Calu3 (cell line): ENCODE data around the gene VOPP1. TPM values are rescaled to one million over a fixed set of nuclear protein-coding genes. Genes with fewer than 3 reads are reported as not detected.

Experiments used
- BruUV-seq: library from RNA; stranded (reverse); fragments of 400-500 nt; replicated peaks from 2 replicates; lab custom pipeline; 2021; lab: Mats Ljungman, UMichigan
- CTCF ChIA-PET: fragments of 300-600 bp; sonication (Branson Sonifier 250); formaldehyde crosslinking; loops from one replicate; lab custom pipeline; 2022; ENCODE audit warnings: antibody characterized with exemption; lab: Charles Lee
- DNase-seq: peaks from one replicate; pipeline ENCODE4 v3.0.0; 2022
- H3K27ac Mint-ChIP-seq: one replicate; pipeline ENCODE4 v1.8.0; 2022; ENCODE audit warnings: mixed read lengths; ENCODE audit not compliant: unreplicated experiment
- H3K27me3 Mint-ChIP-seq: one replicate; pipeline ENCODE4 v1.8.0; 2022; ENCODE audit warnings: mixed read lengths; ENCODE audit not compliant: unreplicated experiment
- H3K36me3 Mint-ChIP-seq: one replicate; pipeline ENCODE4 v1.8.0; 2022; ENCODE audit warnings: mild to moderate bottlenecking, moderate library complexity, mixed read lengths; ENCODE audit not compliant: insufficient read depth, unreplicated experiment
- H3K4me1 Mint-ChIP-seq: one replicate; pipeline ENCODE4 v1.8.0; 2022; ENCODE audit warnings: mild to moderate bottlenecking, low read depth, mixed read lengths; ENCODE audit not compliant: unreplicated experiment
- H3K4me3 Mint-ChIP-seq: one replicate; pipeline ENCODE4 v1.8.0; 2022; ENCODE audit warnings: mild to moderate bottlenecking, low read depth, moderate library complexity, mixed read lengths; ENCODE audit not compliant: unreplicated experiment
- H3K9me3 Mint-ChIP-seq: one replicate; pipeline ENCODE4 v1.8.0; 2022; ENCODE audit warnings: low read depth, mixed read lengths; ENCODE audit not compliant: unreplicated experiment
- CTCF ChIP-seq: fragments of 200-600 bp; IDR thresholded peaks from one replicate; pipeline ENCODE4 v1.8.0; 2022; ENCODE audit warnings: antibody characterized with exemption; ENCODE audit not compliant: unreplicated experiment
- intact Hi-C: fragments of 100-400 bp; cut with micrococcal nuclease; formaldehyde crosslinking; loops from one replicate; pipeline ENCODE4 v1.10.0; 2022; ENCODE audit not compliant: unreplicated experiment
- total RNA-seq: library from RNA; stranded (reverse); gene quantifications from 2 replicates; pipeline ENCODE4 v1.2.3, GENCODE V29; 2022

The VOPP1 gene
- total RNA-seq, 1 experiment from 2014 or later, result 128 TPM

GRCh38 chr7:55534262-55534915 is 37.9 kb downstream of the VOPP1 start:
- CTCF ChIA-PET, result interaction anchor here (0.6 to 1.1 kb wide), 4 partner anchors 15 to 1173 kb away, joined by 3 read pairs; no protein-coding TSS in a partner anchor
- no TSS peak for BruUV-seq
- no peaks in the 10 kb centered on the region for H3K36me3 Mint-ChIP-seq
- no peak overlapping the region for H3K27ac Mint-ChIP-seq
- TF ChIP-seq CTCF, result no peak
- H3K27me3 Mint-ChIP-seq, result no peaks in the 10 kb centered on the region
- H3K4me3 Mint-ChIP-seq, result no peak overlapping the region
- intact Hi-C loops, result no loop called here
- peaks cover 44% of the 10 kb centered on the region for H3K4me1 Mint-ChIP-seq
- DNase-seq, result no peak
- no peaks in the 10 kb centered on the region for H3K9me3 Mint-ChIP-seq

- DNase-seq, result no peak
- H3K4me1 Mint-ChIP-seq, result peaks cover 44% of the 10 kb centered on the region
- no peak overlapping the region for H3K27ac Mint-ChIP-seq
- H3K27me3 Mint-ChIP-seq, result no peaks in the 10 kb centered on the region
- no peaks in the 10 kb centered on the region for H3K9me3 Mint-ChIP-seq
- intact Hi-C loops, result no loop called here
- CTCF ChIA-PET, result interaction anchor here (0.5 to 0.9 kb wide), 5 partner anchors 21 to 1341 kb away, joined by 3 read pairs; no protein-coding TSS in a partner anchor
- no peaks in the 10 kb centered on the region for H3K36me3 Mint-ChIP-seq
- TF ChIP-seq CTCF, result no peak
- BruUV-seq, result no TSS peak
- no peak overlapping the region for H3K4me3 Mint-ChIP-seq
Observed at GRCh38 chr7:55533729-55534080, 38.6 kb downstream of the VOPP1 start.

- BruUV-seq, result no TSS peak
- TF ChIP-seq CTCF, result no peak
- intact Hi-C loops, result no loop called here
- H3K9me3 Mint-ChIP-seq, result no peaks in the 10 kb centered on the region
- no peaks in the 10 kb centered on the region for H3K36me3 Mint-ChIP-seq
- CTCF ChIA-PET, result interaction anchor here (0.5 to 0.7 kb wide), 4 partner anchors 42 to 1342 kb away, joined by 3 read pairs; no protein-coding TSS in a partner anchor
- no peak for DNase-seq
- H3K4me3 Mint-ChIP-seq, result no peak overlapping the region
- no peaks in the 10 kb centered on the region for H3K27me3 Mint-ChIP-seq
- H3K4me1 Mint-ChIP-seq, result peaks cover 39% of the 10 kb centered on the region
- H3K27ac Mint-ChIP-seq, result no peak overlapping the region
Observed at GRCh38 chr7:55533050-55533728, 39.1 kb downstream of the VOPP1 start.

- Mint-ChIP-seq H3K4me3 (no peak overlapping the region), H3K9me3 (no peaks in the 10 kb centered on the region), H3K27me3 (no peaks in the 10 kb centered on the region), H3K36me3 (no peaks in the 10 kb centered on the region), H3K27ac (no peak overlapping the region), H3K4me1 (peaks cover 36% of the 10 kb centered on the region)
- intact Hi-C loops, result no loop called here
- DNase-seq, result no peak
- no TSS peak for BruUV-seq
- CTCF ChIA-PET, result interaction anchor here (1.8 kb wide), 1 partner anchor 33 kb away, joined by 4 read pairs; no protein-coding TSS in a partner anchor
- no peak for TF ChIP-seq CTCF
Observed at GRCh38 chr7:55532150-55532917, 40.0 kb downstream of the VOPP1 start.
